H9 (cell line): ENCODE measurements around the gene DTNBP1. TPM values are rescaled to one million over a fixed set of nuclear protein-coding genes. Genes with fewer than 3 reads are reported as not detected.

Experiments
- DNase-seq: peaks from one replicate; pipeline ENCODE4 v3.0.0-alpha.2; 2017
- H2AFZ ChIP-seq: one replicate; pipeline ENCODE4 v1.6.1; 2013; ENCODE audit warnings: mild to moderate bottlenecking, low read length, control low read depth, moderate library complexity
- H2AK5ac ChIP-seq: 2 replicates; pipeline ENCODE4 v1.6.1; 2013; ENCODE audit warnings: low read length, control low read depth, mixed read lengths; ENCODE audit not compliant: insufficient read length
- H2BK120ac ChIP-seq: one replicate; pipeline ENCODE4 v1.6.1; 2013; ENCODE audit warnings: low read depth, mild to moderate bottlenecking, low read length, control low read depth, inconsistent platforms; ENCODE audit not compliant: poor library complexity, severe bottlenecking
- H2BK12ac ChIP-seq: 2 replicates; pipeline ENCODE4 v1.6.1; 2013; ENCODE audit warnings: low read length, control low read depth, mixed read lengths, low read depth; ENCODE audit not compliant: insufficient read length
- H2BK15ac ChIP-seq: 2 replicates; pipeline ENCODE4 v1.6.1; 2013; ENCODE audit warnings: low read depth, low read length, control low read depth
- H2BK20ac ChIP-seq: one replicate; pipeline ENCODE4 v1.6.1; 2013; ENCODE audit warnings: low read depth, mild to moderate bottlenecking, low read length, control low read depth, inconsistent platforms; ENCODE audit not compliant: poor library complexity, severe bottlenecking
- H2BK5ac ChIP-seq: 2 replicates; pipeline ENCODE4 v1.6.1; 2013; ENCODE audit warnings: low read length, control low read depth, mixed read lengths; ENCODE audit not compliant: insufficient read length
- H3K14ac ChIP-seq: 2 replicates; pipeline ENCODE4 v1.6.1; 2013; ENCODE audit warnings: low read length, control low read depth; ENCODE audit not compliant: insufficient read depth
- H3K18ac ChIP-seq: 2 replicates; pipeline ENCODE4 v1.6.1; 2013; ENCODE audit warnings: low read depth, mild to moderate bottlenecking, mixed read lengths, low read length, control low read depth; ENCODE audit not compliant: insufficient read length
- H3K23ac ChIP-seq: 2 replicates; pipeline ENCODE4 v1.6.1; 2013; ENCODE audit warnings: low read length, control low read depth, mixed read lengths, low read depth; ENCODE audit not compliant: insufficient read length
- H3K23me2 ChIP-seq: 2 replicates; pipeline ENCODE4 v1.6.1; 2013; ENCODE audit warnings: low read depth, mild to moderate bottlenecking, mixed read lengths, low read length, control low read depth; ENCODE audit not compliant: insufficient read length, poor library complexity, severe bottlenecking
- H3K27ac ChIP-seq: 2 replicates; pipeline ENCODE4 v1.5.1; 2013; ENCODE audit warnings: low read length, control low read depth, mixed read lengths, low read depth; ENCODE audit not compliant: insufficient read length
- H3K27me3 ChIP-seq: 2 replicates; pipeline ENCODE4 v1.6.1; 2013; ENCODE audit warnings: low read length, control low read depth, inconsistent platforms; ENCODE audit not compliant: insufficient read depth
- H3K4ac ChIP-seq: 2 replicates; pipeline ENCODE4 v1.6.1; 2013; ENCODE audit warnings: low read depth, mild to moderate bottlenecking, control low read depth, inconsistent platforms, low read length, moderate library complexity
- H3K4me1 ChIP-seq: 2 replicates; pipeline ENCODE4 v1.6.1; 2013; ENCODE audit warnings: low read length, control low read depth, inconsistent platforms; ENCODE audit not compliant: insufficient read depth
- H3K4me2 ChIP-seq: 2 replicates; pipeline ENCODE4 v1.6.1; 2013; ENCODE audit warnings: low read length, control low read depth, mixed read lengths; ENCODE audit not compliant: insufficient read length, insufficient read depth
- H3K56ac ChIP-seq: 2 replicates; pipeline ENCODE4 v1.6.1; 2013; ENCODE audit warnings: low read depth, mild to moderate bottlenecking, mixed read lengths, low read length, control low read depth; ENCODE audit not compliant: insufficient read length
- H3K79me1 ChIP-seq: 2 replicates; pipeline ENCODE4 v1.6.1; 2013; ENCODE audit warnings: low read depth, mild to moderate bottlenecking, moderate library complexity, low read length, control low read depth, inconsistent platforms; ENCODE audit not compliant: insufficient read depth, poor library complexity, severe bottlenecking
- H3K79me2 ChIP-seq: 2 replicates; pipeline ENCODE4 v1.6.1; 2013; ENCODE audit warnings: low read length, control low read depth, inconsistent platforms; ENCODE audit not compliant: insufficient read depth
- H3K9ac ChIP-seq: 2 replicates; pipeline ENCODE4 v1.6.1; 2013; ENCODE audit warnings: low read length, control low read depth, mixed read lengths; ENCODE audit not compliant: insufficient read length; ENCODE audit errors: extremely low read depth
- H3K9me3 ChIP-seq: one replicate; pipeline ENCODE4 v1.6.1; 2013; ENCODE audit warnings: low read depth, low read length, inconsistent platforms; ENCODE audit not compliant: control insufficient read depth
- H3T11ph ChIP-seq: one replicate; pipeline ENCODE4 v1.6.1; 2013; ENCODE audit warnings: mild to moderate bottlenecking, low read length, control low read depth, inconsistent platforms
- H4K20me1 ChIP-seq: one replicate; pipeline ENCODE4 v1.6.1; 2013; ENCODE audit not compliant: control insufficient read depth, insufficient read length, insufficient read depth
- H4K5ac ChIP-seq: 2 replicates; pipeline ENCODE4 v1.6.1; 2013; ENCODE audit warnings: low read depth, mild to moderate bottlenecking, mixed read lengths, low read length, control low read depth; ENCODE audit not compliant: insufficient read length
- H4K8ac ChIP-seq: replicated peaks from 2 replicates; pipeline ENCODE4 v1.6.1; 2013; ENCODE audit warnings: low read length, control low read depth, mixed read lengths, low read depth; ENCODE audit not compliant: insufficient read length
- H4K91ac ChIP-seq: 2 replicates; pipeline ENCODE4 v1.6.1; 2013; ENCODE audit warnings: low read depth, mild to moderate bottlenecking, moderate library complexity, mixed read lengths, low read length, control low read depth; ENCODE audit not compliant: insufficient read length
- H3K27ac Mint-ChIP-seq, 3 experiments: 2 replicates in 2 of 3; 3 replicates in 1 of 3; pipeline ENCODE4 v1.8.0; 2020 to 2021; ENCODE audit warnings: mixed read lengths in 3 of 3, mild to moderate bottlenecking in 1 of 3, moderate library complexity in 1 of 3
- H3K27me3 Mint-ChIP-seq: 2 replicates; pipeline ENCODE4 v1.8.0; 2021; ENCODE audit warnings: low read depth, mild to moderate bottlenecking, moderate library complexity, mixed read lengths
- H3K36me3 Mint-ChIP-seq, 3 experiments: 2 replicates in 2 of 3; 3 replicates in 1 of 3; pipeline ENCODE4 v1.8.0; 2020 to 2021; ENCODE audit warnings: low read depth in 3 of 3, mixed read lengths in 3 of 3; ENCODE audit not compliant: insufficient read depth in 1 of 3
- H3K4me1 Mint-ChIP-seq, 2 experiments: 2 replicates each; pipeline ENCODE4 v1.8.0; 2020; ENCODE audit warnings: mixed read lengths in 2 of 2
- H3K4me3 Mint-ChIP-seq, 2 experiments: 2 replicates in 1 of 2; 3 replicates in 1 of 2; pipeline ENCODE4 v1.8.0; 2020 to 2021; ENCODE audit warnings: mild to moderate bottlenecking in 2 of 2, mixed read lengths in 2 of 2, moderate library complexity in 1 of 2
- H3K9me3 Mint-ChIP-seq, 2 experiments: 2 replicates in 1 of 2; 3 replicates in 1 of 2; pipeline ENCODE4 v1.8.0; 2020; ENCODE audit warnings: mild to moderate bottlenecking in 2 of 2, mixed read lengths in 2 of 2, moderate library complexity in 1 of 2
- WGBS: extraction: QIAGEN DNeasy Blood & Tissue Kit; methylation state at CpG from one replicate; pipeline ENCODE4 v1.1.7; 2013; ENCODE audit warnings: missing lambda C conversion rate, low lambda C conversion rate, mixed read lengths; ENCODE audit not compliant: insufficient read length; ENCODE audit errors: extremely low coverage; 5-methylcytosine and 5-hydroxymethylcytosine counted together
- total RNA-seq: library from RNA; stranded (reverse); gene quantifications from 2 replicates; pipeline ENCODE4 v1.2.1, GENCODE V29; 2021
- TF ChIP-seq, protein P1 (sequence below): fragments of 200-600 bp; sonication (generic); conservative IDR thresholded peaks from 3 replicates; pipeline ENCODE4 v1.8.0; 2021; ENCODE audit warnings: antibody characterized with exemption, mild to moderate bottlenecking

The DTNBP1 gene
- total RNA-seq, 1 experiment from 2014 or later, result 12.9 TPM

DNA sequence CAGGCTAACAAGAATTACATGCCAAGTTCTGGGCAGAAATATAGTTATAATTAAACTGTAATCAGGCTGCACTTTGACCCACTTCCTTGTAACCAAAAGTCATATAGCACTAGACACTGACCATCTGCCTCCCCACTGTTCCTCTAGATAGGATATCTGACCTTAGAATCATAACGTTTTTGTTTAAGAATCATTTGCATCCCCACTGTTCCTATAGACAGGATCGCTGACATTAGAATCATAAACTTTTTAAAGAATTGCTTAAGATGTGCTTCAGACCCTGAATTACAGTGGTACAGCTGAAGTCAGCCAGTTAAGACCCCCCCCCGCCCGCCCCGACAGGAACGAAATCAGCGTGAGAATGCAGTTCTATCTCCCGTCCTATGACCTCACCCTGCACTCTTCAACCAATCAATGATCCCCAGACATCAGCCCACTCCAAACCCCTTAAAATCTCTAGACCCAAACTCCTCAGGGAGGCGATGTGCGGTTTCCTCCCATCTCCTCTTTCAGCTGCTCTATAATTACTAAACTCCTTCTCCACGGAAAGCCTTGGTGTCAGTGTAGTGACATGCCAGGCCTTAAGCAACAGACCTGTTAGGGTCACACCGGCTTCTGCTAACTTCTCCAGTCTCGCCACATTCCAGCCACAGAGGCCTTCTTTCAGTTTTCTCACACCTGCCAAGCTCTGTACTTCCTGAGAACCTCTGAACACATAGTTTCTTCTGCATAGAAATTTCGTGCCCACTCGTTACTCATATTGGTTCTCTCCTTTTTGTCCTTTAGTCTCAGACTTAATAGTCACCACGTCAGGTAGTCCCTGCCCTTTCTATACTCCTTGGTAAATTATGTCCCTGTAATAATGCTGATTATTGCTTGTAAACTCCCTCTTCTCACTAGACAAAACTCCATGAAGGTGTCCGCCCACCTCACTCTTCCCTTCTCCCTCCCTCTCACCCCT lies 93.5 kb downstream of the DTNBP1 start:
- Histone ChIP-seq H3K23me2 (no peaks in the 10 kb centered on the region), H3K23ac (no peak overlapping the region), H3K18ac (no peak overlapping the region), H2AFZ (no peak overlapping the region), H3K4ac (no peak overlapping the region), H3K9ac (no peak overlapping the region), H4K5ac (no peak overlapping the region), H3K79me2 (no peaks in the 10 kb centered on the region), H4K20me1 (no peaks in the 10 kb centered on the region), H3K4me1 (peaks cover 4% of the 10 kb centered on the region; the same call in 1 of the 2 replicates), H3K27ac (no peak overlapping the region), H3K9me3 (no peaks in the 10 kb centered on the region), H3T11ph (no peak overlapping the region), H4K8ac (no peak overlapping the region), H2BK120ac (no peak overlapping the region), H3K4me2 (no peak overlapping the region), H3K56ac (no peak overlapping the region), H2BK15ac (no peak overlapping the region), H2AK5ac (no peak overlapping the region), H2BK5ac (no peak overlapping the region), H3K79me1 (no peaks in the 10 kb centered on the region), H3K14ac (no peak overlapping the region), H2BK12ac (no peak overlapping the region), H4K91ac (no peak overlapping the region), H2BK20ac (peak overlapping the region; percentile 75), H3K27me3 (no peaks in the 10 kb centered on the region)
- Mint-ChIP-seq H3K27me3 (no peaks in the 10 kb centered on the region), H3K4me3 (no peak overlapping the region), H3K4me1 (peaks cover 22 to 37% of the 10 kb centered on the region in 2 experiments), H3K9me3 (peaks cover 0 to 9% of the 10 kb centered on the region in 2 experiments; a peak in 2 of 5 replicates), H3K27ac (peak overlapping the region; percentile 0 to 71 (median 32); a peak in 3 of 7 replicates), H3K36me3 (peaks cover 0 to 11% (median 4%) of the 10 kb centered on the region in 3 experiments; a peak in 2 of 7 replicates)
- no CpG with 5 or more reads among the region's 17 CpGs for WGBS
- TF ChIP-seq, protein P1, sequence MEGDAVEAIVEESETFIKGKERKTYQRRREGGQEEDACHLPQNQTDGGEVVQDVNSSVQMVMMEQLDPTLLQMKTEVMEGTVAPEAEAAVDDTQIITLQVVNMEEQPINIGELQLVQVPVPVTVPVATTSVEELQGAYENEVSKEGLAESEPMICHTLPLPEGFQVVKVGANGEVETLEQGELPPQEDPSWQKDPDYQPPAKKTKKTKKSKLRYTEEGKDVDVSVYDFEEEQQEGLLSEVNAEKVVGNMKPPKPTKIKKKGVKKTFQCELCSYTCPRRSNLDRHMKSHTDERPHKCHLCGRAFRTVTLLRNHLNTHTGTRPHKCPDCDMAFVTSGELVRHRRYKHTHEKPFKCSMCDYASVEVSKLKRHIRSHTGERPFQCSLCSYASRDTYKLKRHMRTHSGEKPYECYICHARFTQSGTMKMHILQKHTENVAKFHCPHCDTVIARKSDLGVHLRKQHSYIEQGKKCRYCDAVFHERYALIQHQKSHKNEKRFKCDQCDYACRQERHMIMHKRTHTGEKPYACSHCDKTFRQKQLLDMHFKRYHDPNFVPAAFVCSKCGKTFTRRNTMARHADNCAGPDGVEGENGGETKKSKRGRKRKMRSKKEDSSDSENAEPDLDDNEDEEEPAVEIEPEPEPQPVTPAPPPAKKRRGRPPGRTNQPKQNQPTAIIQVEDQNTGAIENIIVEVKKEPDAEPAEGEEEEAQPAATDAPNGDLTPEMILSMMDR, result no peak
- DNase-seq, result no peak
